Renal pelvis (tissue), 4 donors: ENCODE results near the gene IQCB1. TPM values are rescaled to one million over a fixed set of nuclear protein-coding genes. Genes with fewer than 3 reads are reported as not detected.
"Not testable (repeated sequence)": the region's sequence is repeated elsewhere in the genome, so short reads cannot be mapped to it uniquely, and the experiment has no call there.

Source experiments
- DNase-seq: peaks from one replicate; pipeline ENCODE4 v3.0.0-alpha.2; 2013
- polyA plus RNA-seq, 3 donors: library from polyadenylated mRNA; unstranded; fragments of 120-200 nt; gene quantifications; one replicate each; pipeline ENCODE4 v1.2.1, GENCODE V29; 2013; ENCODE audit not compliant: insufficient read length in 3 of 3

Gene IQCB1
- polyA plus RNA-seq, 3 donors = 27.7 to 52.2 (median 40.0) TPM

GRCh38 chr3:121818578-121818977, 16.3 kb downstream of the IQCB1 start:
- DNase-seq = no peak

- no peak for DNase-seq
Measured at GRCh38 chr3:121817753-121818152, 17.1 kb downstream of the IQCB1 start.

- no peak for DNase-seq
Measured at GRCh38 chr3:121809249-121809648, 25.6 kb downstream of the IQCB1 start.

DNA sequence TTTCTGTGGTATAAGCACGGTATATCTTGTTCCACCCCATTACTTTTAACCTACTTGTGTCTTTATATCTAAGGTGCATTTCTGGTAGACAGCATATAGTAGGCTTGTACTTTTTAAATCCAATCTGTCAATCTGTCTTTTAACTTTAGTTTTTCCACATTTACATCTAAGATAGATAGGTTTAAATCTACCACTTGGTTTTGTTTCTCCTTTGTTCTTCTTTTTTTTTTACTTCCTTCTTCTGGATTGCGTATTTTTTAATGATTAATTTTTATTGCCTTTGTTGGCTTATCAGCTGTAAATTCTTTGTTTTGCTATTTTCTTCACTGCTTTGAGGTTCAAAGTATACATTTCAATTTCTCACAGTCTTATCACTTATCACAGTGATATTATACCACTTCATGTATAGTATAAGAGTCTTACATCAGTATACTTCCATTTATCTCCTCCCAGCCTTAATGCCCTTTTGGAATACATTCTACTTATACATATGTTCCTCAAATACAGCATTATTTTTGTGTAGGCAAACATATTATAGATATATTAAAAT, 31.0 kb downstream of the IQCB1 start:
- no peak for DNase-seq

GRCh38 chr3:121800906-121801305, 34.0 kb downstream of the IQCB1 start:
- DNase-seq = no peak

DNA sequence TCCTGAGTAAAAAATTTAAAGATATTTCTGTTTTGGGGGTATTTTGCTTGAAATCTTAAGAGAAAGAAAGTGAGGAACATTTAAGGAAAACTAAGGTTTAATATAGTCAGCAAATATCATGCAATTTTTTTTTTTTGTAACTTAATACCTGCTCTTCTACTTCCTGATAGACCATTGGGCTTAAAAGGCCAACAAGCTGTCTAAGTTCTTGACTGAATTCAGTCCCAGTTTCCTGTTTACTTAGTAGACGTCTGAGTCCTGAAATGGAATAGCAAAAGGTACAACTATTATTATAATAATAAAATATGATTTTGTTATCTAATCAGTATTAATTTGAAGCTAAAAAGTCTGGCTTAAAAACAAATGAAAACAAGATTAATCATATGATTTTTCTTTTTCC, 37.9 kb downstream of the IQCB1 start:
- no peak for DNase-seq

DNA sequence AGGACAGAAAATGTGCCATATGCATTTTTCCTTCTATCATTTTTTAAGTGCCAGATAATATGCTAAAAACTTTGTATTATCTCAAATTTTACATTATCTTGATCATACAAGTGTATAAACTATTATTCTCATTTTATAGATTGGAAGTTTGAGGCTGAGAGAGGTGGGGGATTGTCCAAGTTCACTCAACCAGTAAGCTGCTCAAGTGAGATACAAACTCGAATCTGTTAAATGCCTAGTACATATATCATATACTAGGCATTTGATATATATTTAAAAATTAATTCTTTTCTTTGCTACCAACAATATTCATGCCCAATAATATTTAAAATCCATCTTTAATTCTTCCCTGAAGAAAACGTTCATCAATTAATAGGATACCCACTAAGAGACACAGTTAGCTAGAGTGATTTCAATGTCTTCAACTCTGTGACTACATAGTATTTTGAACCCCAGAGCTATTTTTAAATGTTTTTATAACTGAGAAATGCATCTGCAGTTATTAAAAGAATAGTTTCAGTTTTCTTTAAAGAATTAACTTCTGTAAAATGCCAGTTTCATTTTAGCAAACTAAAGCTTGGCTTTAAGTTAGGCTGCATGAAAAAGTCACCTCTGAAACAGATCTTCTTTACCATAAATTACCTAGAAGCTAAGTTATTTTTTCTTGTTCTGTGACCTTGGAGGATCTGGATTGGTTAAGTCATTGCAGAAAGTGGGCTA, 40.4 kb downstream of the IQCB1 start:
- no peak for DNase-seq

GRCh38 chr3:121793078-121793477, 41.8 kb downstream of the IQCB1 start:
- no peak for DNase-seq

GRCh38 chr3:121786485-121786884, 48.4 kb downstream of the IQCB1 start:
- no peak for DNase-seq

DNA sequence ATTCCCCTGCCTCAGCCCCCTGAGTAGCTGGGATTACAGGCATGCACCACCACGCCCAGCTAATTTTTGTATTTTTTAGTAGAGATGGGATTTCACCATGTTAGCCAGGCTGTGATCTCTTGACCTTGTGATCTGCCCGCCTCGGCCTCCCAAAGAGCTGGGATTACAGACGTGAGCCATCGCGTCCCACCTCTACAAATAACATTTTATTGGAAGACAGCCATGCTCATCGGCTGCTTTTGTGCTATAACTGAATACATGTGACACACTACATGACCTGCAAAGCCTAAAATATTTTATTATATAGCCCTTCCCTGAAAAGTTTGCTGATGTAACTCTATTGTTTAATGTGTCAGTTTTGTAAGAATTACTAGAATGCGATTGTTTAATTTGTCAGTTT, 52.1 kb downstream of the IQCB1 start:
- DNase-seq = not testable (repeated sequence)

DNA sequence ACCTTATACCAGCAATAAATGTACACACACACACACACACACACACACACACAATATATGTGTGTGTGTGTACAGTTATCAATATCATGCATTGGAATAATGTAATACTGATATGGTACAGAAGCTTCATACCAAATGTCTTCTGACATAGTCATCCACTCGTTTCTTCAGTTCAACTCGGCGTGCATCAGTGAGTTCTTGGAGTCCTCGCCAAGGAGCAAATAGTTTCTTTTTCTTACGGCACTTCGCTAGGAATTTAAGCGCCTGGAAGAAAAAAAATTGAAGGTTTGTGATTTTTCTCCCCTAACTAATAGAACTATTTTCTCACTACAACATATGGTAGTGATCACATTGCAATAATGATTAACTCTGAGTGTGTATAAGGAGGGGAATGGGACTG, 53.2 kb downstream of the IQCB1 start:
- DNase-seq = no peak

DNA sequence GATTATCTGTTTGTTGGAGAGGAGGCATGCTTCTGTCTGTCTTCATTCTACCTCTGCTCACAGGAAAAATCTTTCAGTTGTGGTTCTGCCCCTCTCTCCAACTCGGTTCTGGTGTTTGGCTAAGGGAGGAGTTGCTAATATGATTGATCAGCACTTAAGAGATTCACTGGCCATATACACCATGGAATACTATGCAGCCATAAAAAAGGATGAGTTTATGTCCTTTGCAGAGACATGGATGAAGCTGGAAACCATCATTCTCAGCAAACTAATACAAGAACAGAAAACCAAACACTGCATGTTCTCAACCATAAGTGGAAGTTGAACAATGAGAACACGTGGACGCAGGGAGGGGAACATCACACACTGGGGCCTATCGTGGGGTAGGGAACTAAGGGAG, 59.8 kb downstream of the IQCB1 start:
- not testable (repeated sequence) for DNase-seq

- no peak for DNase-seq
Measured at GRCh38 chr3:121769246-121769645, 65.6 kb downstream of the IQCB1 start.

DNA sequence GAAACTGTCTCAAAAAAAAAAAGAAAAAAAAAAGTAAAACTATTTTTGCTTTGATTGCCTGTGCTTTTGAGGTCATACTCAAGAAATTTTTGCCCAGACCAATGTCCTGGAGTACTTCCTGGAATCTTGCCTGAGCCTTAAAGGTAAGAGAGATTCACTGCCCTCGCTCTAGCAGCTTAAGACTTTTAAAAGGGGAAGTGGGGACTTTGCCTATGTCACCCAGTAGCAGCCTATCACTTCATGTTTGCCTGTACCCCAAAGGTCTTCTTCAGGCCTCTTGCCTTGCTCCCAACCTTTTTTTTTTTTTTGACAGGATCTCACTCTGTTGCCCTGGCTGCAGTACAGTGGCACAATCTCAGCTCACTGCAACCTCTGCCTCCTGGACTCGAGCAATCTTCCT, 66.4 kb downstream of the IQCB1 start:
- DNase-seq = no peak

DNA sequence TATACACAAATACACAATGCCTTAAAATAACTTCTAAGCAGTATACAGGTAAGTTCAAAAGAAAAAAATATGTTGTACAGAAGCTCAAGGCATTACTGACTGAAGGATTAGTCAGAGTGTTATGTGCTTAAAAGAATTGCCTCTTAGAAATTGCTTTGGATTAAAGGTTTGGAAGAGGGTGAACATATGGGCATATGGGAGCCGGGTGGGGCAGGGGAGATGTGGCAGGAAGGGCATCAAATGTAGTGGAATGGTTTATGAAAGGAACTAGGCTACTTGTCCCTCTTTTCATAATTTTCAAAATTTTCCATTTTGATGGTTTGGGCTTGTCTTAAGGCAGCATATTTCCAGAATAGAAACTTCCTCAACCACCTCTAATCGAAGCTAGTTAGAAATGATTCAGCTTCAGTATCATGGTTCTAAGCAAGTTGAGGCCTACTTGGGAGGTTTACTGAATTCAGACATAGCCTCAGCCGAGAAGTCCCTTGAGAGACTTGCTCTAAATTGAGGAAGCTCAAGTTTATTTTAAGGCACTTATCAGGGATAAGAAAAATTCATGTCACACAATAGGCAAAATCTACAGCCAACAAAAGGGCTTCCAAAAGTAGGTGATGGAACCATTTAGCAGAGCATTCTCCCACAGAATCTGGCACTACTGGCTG, 75.2 kb downstream of the IQCB1 start:
- no peak for DNase-seq

GRCh38 chr3:121758727-121759450, 76.0 kb downstream of the IQCB1 start:
- DNase-seq = no peak

DNA sequence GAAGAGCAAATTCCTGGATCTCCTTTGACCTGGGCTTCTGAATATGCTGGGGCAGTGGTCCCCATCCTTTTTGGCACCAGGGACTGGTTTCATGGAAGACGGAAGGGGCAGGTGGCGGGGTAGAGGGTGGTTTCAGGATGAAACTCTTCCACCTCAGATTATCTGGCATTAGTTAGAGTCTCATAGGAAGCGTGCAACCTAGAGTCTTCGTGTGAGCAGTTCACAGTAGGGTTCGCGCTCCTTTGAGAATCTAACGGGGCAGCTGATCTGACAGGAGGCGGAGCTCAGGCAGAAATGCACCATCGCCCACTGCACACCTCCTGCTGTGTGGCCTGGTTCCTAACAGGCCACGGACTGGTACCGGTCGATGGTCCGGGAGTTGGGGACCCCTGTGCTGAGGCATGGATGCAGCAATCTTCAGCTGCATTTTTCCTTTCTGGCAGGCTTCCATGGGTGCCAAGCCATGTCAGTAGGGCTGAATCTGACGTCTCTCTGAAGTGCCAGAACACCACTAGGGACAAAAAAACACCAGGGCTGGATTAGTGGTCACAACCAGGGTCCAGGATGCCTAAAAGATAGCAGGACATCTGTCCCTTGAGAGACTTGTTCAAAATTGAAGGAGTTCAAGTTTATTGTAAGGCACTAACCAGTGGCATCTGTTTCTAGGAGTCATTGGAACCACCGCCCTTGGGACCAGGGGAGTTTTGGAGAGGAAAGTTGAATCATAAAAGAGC, 76.9 kb downstream of the IQCB1 start:
- DNase-seq = no peak

DNA sequence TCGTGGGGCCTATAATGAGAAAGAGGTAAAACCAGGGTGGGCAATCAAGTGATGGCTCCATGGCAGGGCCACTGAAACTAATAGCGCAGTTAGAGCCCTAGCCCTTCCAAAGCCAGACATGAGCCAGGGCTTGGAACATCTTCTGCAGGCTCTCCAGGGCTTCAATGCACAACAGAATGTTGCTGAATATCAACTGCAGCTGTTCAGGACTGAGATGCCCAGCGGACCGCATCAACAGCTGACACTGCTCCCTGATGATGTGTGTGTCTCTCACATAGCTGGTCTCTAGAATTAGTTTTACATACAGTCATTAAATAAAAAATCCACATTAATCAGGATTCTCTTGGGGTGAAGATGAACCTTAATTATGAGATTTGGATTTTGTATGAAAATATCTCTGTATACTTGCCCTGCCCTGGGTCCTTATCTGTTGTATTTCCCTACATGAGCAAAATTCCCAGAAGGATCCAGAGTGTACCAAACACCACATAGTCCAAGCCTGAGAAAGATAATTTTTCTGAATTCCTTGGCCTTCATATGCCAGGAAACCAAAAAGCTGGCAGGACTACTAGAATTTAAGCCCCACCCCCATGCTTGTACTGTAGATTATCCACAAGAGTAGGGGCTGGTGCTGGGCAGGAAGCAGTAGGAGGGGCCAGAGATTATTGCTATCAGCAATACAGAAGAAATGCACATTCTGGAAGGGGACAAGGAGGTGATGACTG, 77.6 kb downstream of the IQCB1 start:
- no peak for DNase-seq

- no peak for DNase-seq
Measured at GRCh38 chr3:121752772-121753171, 82.1 kb downstream of the IQCB1 start.

GRCh38 chr3:121752261-121752660, 82.6 kb downstream of the IQCB1 start:
- DNase-seq = no peak

GRCh38 chr3:121750087-121750415, 84.8 kb downstream of the IQCB1 start:
- no peak for DNase-seq
